ENCODE results near the gene NEAT1.

DNA sequence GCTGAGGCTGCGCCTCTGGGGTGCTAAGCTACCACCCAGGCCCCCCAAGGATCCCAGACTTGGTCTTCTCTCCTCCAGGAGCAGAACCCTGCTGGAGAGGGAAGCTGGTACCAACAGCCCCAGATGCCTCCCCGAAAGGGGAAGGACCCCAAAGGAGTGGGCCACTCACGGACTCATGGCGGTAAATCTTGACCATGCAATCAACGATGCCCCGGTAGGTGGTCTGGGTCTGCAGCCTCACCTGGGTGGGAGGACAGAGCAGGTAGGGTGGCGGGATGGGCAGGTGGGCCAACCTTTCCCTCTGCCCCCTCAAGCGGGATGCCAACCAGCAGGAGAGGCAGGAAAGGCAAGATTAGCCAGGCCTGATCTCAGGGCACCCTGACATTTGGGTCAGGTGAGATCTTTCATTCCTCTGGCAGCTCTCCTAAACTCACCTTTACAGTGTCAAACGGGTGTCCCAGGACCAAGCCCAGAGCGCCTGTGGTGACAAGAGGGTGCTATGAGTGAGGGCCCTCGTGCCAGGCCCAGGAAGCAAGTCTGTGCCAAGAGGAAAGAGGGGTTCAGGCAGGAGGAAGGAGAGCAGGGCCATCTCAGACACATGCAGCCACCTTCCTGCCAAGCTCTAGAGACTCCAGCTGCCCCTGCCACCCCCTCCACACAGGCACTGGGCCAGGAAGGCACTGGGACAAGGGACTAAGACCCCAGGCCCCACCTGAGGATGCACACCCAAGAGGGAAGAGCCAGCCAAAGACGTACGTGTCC, 42.7 kb upstream of the NEAT1 start:
- TF ChIP-seq POLR2A (IDR thresholded peaks at IDR 0.05; ENCODE audit: extremely low read depth, insufficient read length) = no peak
- TF ChIP-seq, protein P1, sequence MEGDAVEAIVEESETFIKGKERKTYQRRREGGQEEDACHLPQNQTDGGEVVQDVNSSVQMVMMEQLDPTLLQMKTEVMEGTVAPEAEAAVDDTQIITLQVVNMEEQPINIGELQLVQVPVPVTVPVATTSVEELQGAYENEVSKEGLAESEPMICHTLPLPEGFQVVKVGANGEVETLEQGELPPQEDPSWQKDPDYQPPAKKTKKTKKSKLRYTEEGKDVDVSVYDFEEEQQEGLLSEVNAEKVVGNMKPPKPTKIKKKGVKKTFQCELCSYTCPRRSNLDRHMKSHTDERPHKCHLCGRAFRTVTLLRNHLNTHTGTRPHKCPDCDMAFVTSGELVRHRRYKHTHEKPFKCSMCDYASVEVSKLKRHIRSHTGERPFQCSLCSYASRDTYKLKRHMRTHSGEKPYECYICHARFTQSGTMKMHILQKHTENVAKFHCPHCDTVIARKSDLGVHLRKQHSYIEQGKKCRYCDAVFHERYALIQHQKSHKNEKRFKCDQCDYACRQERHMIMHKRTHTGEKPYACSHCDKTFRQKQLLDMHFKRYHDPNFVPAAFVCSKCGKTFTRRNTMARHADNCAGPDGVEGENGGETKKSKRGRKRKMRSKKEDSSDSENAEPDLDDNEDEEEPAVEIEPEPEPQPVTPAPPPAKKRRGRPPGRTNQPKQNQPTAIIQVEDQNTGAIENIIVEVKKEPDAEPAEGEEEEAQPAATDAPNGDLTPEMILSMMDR (IDR thresholded peaks at IDR 0.05; ENCODE audit: low read depth, low read length) = no peak
- TF ChIP-seq, protein P2, sequence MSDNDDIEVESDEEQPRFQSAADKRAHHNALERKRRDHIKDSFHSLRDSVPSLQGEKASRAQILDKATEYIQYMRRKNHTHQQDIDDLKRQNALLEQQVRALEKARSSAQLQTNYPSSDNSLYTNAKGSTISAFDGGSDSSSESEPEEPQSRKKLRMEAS (IDR thresholded peaks at IDR 0.05; ENCODE audit: low read depth, low read length) = no peak
- no peak for TF ChIP-seq MYC (IDR thresholded peaks at IDR 0.05; ENCODE audit: low read depth, low read length)

All from NB4 (cell line).